Measurements from ENCODE around the gene SMIM13. TPM values are rescaled to one million over a fixed set of nuclear protein-coding genes. Genes with fewer than 3 reads are reported as not detected.
"Not testable (repeated sequence)": the region's sequence is repeated elsewhere in the genome, so short reads cannot be mapped to it uniquely, and the experiment has no call there.

The SMIM13 gene
- total and polyA plus RNA-seq, 12 donors: 1.9 to 11.5 (median 6.7) TPM

DNA sequence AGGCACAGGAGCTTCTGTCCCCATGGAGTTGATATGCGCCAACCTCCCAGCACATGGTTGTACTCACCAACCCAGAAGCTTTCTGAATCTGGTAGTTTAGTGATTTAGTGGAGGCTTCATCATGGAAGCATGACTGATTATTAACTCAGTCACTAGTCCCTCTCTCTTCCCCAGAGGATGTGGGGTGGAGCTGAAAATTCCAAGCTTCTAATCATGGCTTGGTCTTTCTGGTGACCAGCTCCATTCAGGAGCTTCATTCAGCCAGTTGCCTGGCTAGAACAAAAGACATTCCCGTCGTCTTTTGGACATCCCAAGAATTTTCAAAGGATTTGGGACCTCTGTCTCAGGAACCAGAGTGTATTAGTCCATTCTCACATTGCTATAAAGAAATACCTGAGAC is 13.3 kb upstream of the SMIM13 start:
- intact Hi-C loops (cut with DNase I): no loop called here
- WGBS, 4 donors: 59 to 71% (median 60%) methylated on average over 3 of the region's 3 CpGs
- no peaks in the 10 kb centered on the region for H3K36me3 ChIP-seq (replicated peaks in 1 of 2)
- H3K4me3 ChIP-seq: no peak overlapping the region
- no peaks in the 10 kb centered on the region for H3K27me3 ChIP-seq
- no peaks in the 10 kb centered on the region for H3K4me1 ChIP-seq (replicated peaks in 1 of 2)
- DNase-seq: no peak
- TF ChIP-seq CTCF (IDR thresholded peaks at IDR 0.05) (no peak), POLR2A (IDR thresholded peaks at IDR 0.05) (no peak)
- H3K9me3 ChIP-seq (replicated peaks in 1 of 3): no peaks in the 10 kb centered on the region
- H3K27ac ChIP-seq: no peak overlapping the region

- H3K27ac ChIP-seq: no peak overlapping the region
- intact Hi-C loops (cut with DNase I): no loop called here
- WGBS, 4 donors: 71 to 76% (median 75%) methylated on average over 4 of the region's 4 CpGs
- TF ChIP-seq CTCF (IDR thresholded peaks at IDR 0.05): no peak
- TF ChIP-seq POLR2A (IDR thresholded peaks at IDR 0.05): no peak
- H3K4me3 ChIP-seq: no peak overlapping the region
- DNase-seq: no peak
- no peaks in the 10 kb centered on the region for H3K9me3 ChIP-seq (replicated peaks in 1 of 3)
- no peaks in the 10 kb centered on the region for H3K36me3 ChIP-seq (replicated peaks in 1 of 2)
- no peaks in the 10 kb centered on the region for H3K4me1 ChIP-seq (replicated peaks in 1 of 2)
- no peaks in the 10 kb centered on the region for H3K27me3 ChIP-seq
Observed at GRCh38 chr6:11083491-11083890, 10.1 kb upstream of the SMIM13 start.

DNA sequence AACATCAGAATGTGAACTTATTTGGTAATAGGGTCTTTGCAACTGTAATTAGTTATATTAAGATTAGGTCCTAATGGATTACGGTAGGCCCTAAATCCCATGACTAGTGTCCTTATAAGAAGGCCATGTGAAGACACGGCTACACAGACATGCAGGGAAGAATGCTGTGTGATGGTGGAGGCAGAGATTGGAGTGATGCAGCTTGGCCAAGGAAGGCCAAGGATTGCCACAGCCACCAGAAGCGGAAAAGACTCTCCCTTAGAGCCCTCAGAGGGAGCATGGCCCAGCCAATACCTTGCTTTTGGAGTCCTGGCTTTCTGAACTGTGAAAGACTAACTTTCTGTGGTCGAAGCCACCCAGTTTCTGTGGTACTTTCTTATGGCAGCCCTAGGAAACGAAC is 9.7 kb upstream of the SMIM13 start:
- Histone ChIP-seq H3K9me3 (replicated peaks in 1 of 3) (no peaks in the 10 kb centered on the region), H3K4me1 (replicated peaks in 1 of 2) (no peaks in the 10 kb centered on the region), H3K27ac (no peak overlapping the region), H3K27me3 (no peaks in the 10 kb centered on the region), H3K4me3 (no peak overlapping the region), H3K36me3 (replicated peaks in 1 of 2) (no peaks in the 10 kb centered on the region)
- intact Hi-C loops (cut with DNase I): no loop called here
- no peak for DNase-seq
- 76 to 91% (median 86%) methylated on average over 5 of the region's 5 CpGs for WGBS, 4 donors
- TF ChIP-seq CTCF (IDR thresholded peaks at IDR 0.05): no peak
- no peak for TF ChIP-seq POLR2A (IDR thresholded peaks at IDR 0.05)

GRCh38 chr6:11085758-11086435 is 7.7 kb upstream of the SMIM13 start:
- no peak overlapping the region for H3K4me3 ChIP-seq
- no peaks in the 10 kb centered on the region for H3K36me3 ChIP-seq (replicated peaks in 1 of 2)
- DNase-seq: no peak
- H3K4me1 ChIP-seq (replicated peaks in 1 of 2): no peaks in the 10 kb centered on the region
- no peaks in the 10 kb centered on the region for H3K9me3 ChIP-seq (replicated peaks in 1 of 3)
- TF ChIP-seq CTCF (IDR thresholded peaks at IDR 0.05) (no peak), POLR2A (IDR thresholded peaks at IDR 0.05) (no peak)
- intact Hi-C loops (cut with DNase I): no loop called here
- WGBS, 4 donors: 55 to 58% (median 58%) methylated on average over 3 of the region's 3 CpGs
- no peak overlapping the region for H3K27ac ChIP-seq
- no peaks in the 10 kb centered on the region for H3K27me3 ChIP-seq

- H3K9me3 ChIP-seq (replicated peaks in 1 of 3); H3K27ac ChIP-seq; H3K36me3 ChIP-seq (replicated peaks in 1 of 2); H3K4me1 ChIP-seq (replicated peaks in 1 of 2); H3K27me3 ChIP-seq; H3K4me3 ChIP-seq; intact Hi-C loops (cut with DNase I); DNase-seq: not testable (repeated sequence)
- WGBS, 4 donors: 83 to 91% (median 88%) methylated on average over 21 to 47 of the region's 47 CpGs
Observed at GRCh38 chr6:11087141-11087812, 6.4 kb upstream of the SMIM13 start.
